GM19452 (cell line): Measurements from ENCODE around the gene SLC7A1.

Experiments used
- ATAC-seq: cut with Tn5 transposase; IDR thresholded peaks from one replicate; pipeline ENCODE4 v1.9.1; 2021; ENCODE audit not compliant: unreplicated experiment

SLC7A1 gene

DNA sequence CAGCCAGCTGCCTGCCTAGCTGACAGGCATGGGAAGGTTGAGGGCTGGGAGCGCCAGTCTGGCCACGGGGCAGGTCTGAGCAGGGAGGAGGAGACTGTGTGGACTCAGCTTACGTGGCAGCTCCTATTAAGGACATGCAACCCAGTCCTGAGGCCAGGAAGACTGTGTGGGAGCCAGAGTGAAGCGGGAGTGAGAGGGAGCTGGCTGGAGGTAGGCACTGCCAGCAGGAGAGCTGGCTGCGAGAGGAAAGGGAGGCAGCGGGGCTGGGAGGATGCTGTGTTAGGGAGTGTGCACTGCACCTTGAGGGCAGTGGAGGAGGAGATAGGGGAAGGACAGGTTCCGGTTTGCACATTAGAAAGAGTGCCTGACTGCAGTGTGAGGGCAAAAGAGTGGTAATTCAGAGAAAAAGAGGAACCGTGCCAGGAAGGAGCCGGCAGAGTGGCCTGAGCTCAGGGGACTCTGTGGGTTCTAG, 99.2 kb downstream of the SLC7A1 start:
- no peak for ATAC-seq

DNA sequence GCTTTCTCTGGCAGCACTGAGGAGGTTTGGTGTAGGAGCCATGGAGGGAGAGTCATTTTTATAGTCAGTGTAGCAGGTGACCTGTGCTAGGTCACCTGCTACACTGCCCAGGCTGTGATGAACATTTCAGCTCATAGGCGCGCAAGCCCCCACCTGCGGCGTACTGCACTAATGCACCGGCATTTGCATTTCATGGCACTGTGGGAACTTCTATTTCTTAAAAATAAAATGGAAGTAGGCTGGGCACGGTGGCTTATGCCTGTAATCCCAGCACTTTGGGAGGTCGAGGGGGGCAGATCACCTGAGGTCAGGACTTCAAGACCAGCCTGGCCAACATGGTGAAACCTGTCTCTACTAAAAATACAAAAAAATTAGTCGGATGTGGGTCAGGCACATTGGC, 101.0 kb downstream of the SLC7A1 start:
- ATAC-seq, result no peak

DNA sequence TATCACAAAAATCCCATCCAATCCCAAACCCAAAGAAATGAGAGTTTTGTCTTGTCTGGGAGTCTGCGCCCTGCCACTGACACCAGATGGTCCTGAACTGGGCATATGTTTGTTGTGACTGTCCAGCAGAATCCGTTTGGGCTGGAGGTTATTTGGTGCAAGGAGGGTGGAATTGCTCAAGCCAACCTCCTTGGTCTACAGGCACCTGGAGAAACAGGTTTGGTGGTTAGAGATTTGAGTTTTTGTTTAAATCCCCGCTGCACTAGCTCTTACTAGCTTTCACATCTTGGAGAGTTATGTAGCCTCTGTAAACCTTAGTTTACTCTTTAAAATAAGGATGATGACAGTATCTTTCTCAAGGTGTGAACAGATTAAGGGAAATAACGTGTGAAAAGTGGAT, 101.7 kb downstream of the SLC7A1 start:
- no peak for ATAC-seq

DNA sequence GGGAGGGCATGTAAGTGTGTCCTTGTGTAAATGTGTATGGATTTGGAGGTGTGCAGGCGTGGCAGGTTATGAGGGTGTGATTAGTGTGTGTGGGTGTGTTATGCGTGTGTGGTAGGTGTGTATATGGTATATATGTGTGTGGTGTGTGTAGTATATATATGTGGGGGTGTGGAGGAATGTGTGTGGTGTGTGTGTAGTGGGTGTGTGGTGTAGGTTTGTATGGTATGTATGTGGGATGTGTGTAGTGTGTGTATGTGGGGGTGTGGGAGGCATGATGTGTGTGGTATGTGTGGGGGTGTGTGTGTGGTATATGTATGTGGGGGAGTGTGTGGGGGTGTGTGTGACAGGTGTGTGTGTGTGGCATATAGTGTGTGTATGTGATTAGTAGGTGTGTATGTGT, 104.2 kb downstream of the SLC7A1 start:
- no peak for ATAC-seq

DNA sequence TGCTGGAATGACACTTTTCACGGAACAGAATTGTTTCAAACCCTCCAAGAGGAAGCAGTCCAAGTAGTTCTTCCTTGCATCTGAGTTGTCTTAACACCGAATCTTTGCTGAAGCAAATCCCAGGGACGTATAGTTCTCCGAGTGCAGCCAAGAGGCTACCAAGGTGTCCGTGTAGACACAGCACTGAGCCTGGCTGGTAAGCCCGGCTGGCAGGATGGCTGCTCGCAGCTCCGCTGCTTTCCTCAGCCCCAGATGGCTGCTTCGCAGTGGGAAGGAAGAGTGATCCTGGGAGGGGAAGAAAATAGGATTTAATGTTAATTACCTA, 105.0 kb downstream of the SLC7A1 start:
- ATAC-seq, result no peak

DNA sequence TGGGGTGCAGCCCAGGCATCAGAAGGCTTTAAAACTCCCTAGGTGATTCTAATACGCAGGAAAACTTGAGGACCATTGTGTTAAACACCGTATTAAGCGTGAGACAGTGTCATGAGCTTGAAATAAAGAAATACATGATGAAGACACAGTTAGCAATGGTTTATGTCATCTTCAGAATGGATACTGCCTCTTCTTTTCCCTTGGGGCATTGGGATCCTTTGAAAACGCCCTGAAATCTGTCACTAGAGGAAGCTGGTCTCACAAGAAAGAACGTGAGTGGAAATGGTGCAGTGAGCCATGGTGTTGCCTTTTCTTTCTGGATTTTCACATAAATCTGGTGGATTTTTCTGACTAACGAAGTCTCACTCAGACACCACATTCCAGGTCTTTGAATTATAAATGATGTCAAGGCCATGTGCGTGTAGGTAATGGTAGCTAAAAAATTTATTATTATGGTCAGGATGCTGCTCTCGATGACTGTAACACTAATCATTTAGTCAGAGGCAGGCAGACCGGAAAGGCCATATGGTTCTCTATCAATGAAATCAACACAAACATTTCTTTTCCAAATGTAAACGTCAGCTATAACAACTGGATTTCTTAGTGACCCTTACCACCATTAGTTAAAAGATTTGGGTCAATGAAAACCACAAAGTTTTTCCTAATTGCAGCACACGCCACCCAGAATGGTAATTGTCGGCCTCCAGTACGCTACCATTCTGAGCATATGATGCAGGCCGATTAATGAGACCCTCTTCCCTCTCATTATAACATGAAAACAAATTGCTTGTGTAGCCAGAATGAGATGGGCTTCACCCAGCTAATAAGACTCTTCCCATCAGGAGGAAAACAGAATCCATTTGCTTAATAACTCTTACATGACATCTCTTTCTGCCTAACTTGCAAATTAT, 105.6 kb downstream of the SLC7A1 start:
- no peak for ATAC-seq

DNA sequence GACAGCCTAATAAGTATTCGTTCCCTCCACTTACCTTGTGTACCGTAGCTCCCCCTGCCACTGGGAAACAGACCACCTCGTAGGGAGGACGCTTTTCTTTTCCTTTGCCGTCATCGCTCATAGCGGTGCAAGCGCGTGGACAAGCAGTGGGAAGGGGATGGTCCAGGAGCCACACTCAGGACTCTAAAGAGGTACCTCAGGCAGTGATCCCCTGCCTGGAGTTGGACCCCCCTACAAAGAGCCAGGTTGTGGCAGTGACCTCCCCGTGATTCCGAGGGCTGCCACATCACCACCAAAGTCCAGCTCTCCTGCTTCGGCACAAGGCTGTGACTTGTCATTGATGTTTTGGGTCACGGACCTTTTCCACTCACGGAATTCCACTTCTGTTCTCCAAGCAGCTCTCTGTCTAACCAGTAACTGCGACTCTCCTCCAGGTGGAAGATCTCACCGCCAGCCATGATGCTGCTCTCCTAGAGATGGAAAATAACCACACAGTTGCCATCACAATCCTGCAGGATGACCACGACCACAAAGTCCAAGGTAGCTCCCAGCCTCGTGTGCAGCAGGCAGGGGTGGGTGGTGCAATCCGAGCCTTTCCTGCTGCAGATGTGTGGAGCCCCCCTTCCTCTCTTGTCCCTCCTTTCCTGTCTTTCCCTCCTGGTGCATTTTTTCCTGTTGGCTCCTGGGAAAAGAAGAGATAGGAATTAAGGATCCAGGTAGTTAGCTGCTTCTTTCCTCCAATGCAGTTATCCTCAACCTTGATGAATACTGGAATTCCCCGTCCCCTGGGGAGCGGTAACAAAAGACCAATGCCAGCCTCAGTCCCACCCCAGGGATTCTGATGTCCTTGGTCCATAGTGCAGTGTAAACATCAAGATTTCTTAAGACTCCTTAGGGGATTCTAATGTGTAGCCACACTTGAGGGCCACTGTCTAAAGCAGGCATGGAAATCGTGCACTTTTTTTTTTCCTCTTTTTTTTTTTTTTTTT, 107.7 kb downstream of the SLC7A1 start:
- no peak for ATAC-seq

DNA sequence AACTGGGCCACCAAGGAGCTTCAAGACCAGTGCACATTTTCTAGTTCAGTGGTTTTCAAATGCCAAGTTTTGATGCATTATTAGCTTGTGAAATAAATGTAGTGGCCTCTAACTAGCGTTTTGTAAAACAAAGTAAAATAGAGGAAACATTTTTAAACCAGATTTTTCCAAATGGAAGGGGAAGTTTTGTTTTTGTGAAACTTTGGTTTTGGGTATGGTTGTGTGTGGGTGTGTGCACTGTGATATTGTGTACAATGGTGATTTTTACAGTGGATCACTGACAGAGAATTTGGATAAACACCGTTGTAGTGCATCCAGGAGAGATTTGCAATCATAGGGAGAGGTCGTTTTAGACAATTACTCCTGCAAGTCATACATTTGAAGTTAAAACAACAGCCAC, 108.9 kb downstream of the SLC7A1 start:
- ATAC-seq, result no peak

DNA sequence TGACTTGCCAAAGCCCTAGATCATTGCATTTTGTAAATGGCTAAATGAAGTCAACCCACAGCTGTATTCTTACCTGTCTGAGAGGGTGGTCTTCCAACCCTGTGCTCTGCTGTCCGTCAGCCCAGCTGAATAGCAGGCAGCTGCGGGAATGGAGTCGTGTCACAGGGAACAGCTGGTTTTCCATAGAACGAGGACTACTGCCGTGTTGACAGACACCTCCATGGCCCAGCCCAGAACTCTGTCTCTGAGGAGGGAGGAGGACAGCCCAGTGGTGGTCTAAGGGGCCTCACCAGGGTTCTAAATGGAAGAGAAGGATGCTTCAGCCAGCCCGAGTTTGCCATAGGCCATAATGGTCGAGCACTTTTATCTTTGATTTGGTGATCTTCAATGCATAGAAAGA, 110.7 kb downstream of the SLC7A1 start:
- no peak for ATAC-seq

DNA sequence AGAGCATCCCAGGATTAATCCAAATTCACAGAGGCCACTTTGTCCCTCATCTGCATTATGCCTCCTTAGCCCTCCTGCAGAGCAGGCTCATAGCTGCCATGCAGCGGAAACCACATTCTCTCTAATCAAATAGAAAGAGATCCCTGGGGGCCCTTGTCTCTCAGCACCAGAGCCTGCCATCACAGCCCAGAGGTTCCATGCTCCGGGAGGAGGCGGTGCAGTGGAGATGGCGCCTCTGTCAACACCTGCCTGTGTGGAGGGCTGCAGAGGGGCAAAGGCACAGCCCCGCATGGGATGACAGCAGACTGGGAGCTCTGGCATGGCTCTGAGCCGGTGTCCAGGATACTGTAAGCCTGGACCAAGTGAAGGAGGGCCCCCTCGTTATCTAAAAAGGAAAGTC, 111.3 kb downstream of the SLC7A1 start:
- no peak for ATAC-seq

DNA sequence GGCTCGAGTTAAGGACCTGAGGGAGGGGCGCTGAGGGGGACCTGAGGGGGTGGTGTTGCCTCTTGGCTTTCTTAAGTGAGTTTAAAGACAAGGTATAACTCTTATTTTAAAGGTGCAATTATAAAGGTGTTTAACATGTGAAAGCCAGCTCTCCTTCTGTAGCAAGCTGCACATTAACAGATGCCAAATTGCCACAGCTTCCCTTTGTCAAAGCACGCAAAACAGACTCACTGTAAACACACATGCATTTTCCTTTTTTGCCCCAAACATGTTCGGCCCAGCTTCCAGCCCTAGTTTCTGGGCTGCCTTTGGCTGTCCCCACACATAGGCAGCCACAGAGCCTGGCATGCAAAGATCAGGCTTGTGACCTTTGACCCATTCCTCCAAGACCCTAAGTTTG, 111.9 kb downstream of the SLC7A1 start:
- ATAC-seq, result no peak

DNA sequence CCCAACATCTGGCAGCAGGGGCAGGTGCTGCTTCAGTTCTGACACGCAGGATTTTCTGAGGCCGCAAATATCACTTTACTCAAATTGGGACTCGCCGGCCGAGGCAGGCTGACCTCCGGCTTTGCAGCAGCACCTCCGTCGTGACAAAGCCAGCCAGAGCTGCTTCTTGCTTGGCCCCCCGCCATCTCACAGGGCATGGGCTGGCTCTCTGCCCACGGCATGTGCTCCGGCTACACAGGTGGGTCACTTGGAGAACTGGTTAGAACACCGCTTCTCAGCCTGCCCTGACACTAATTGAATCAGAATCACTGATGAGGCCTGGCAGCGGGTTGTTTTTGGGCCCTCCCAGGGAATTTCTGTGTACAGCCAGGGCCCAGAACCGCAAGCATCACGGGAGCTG, 112.3 kb downstream of the SLC7A1 start:
- ATAC-seq, result no peak

DNA sequence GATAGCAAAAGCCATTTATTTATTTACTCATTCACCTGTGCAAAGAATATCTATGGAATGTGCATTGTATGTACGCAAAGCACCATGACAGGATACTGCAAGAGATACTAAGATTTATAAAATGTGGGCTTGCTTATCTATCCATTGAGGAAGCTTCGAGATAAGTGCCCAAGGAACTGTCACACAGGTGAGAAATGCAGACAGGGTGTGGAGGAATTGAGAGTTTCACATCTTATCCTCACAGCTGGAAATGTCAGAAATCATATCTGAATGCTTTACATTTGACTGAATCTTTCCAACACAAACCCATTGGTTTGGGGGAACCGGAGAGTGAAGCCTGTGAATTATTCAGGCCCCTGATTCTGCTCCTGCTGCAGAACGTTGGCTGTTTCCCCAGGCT, 113.0 kb downstream of the SLC7A1 start:
- ATAC-seq, result no peak

DNA sequence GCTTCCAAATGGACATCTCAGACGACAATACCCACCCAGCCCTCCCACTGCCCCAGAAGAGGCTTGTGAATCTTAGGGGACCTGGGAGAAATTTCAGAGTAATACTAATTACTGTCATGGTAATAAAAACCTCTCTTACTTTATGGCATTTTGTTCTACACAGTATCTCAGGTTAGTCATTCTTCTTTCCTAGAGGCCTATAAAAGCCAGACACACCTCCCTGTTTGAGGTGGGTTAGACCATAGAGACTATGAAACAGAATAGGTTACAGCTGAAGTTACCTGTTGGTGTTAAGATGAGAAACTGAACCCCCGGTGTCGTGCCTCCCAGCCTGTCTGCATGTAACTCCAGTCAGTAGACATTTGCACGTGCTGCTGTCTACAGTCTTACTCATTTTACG, 113.9 kb downstream of the SLC7A1 start:
- ATAC-seq, result no peak

DNA sequence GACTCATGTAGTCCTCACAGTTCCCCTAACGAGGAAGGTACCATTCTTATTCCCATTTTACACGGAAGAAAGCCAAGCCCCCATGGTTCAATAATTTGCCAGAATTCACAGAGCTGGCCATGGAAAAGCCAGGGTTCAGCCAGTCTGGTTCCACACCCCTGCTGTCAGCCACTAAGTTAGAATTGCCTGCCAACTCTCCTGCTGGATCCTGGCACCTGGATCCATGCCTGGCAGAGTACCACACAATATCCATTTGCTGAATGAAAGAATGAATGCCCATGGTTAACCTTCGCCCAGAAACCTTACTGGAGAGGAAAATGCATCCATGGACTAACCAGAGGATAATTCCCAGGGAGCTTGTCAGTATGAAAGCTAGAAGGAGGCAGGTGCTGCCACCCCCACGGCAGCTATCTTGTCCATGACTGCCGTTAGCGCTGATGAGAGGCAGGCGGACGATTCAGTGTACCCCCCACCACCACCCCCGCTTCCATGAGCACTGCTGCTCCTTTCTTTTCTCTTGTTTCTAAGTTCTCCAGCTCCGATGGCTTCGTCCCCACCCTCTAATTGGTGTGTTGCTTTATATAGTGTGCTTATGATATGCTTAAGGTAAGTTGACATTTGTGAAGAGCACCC, 114.5 kb downstream of the SLC7A1 start:
- ATAC-seq, result no peak

DNA sequence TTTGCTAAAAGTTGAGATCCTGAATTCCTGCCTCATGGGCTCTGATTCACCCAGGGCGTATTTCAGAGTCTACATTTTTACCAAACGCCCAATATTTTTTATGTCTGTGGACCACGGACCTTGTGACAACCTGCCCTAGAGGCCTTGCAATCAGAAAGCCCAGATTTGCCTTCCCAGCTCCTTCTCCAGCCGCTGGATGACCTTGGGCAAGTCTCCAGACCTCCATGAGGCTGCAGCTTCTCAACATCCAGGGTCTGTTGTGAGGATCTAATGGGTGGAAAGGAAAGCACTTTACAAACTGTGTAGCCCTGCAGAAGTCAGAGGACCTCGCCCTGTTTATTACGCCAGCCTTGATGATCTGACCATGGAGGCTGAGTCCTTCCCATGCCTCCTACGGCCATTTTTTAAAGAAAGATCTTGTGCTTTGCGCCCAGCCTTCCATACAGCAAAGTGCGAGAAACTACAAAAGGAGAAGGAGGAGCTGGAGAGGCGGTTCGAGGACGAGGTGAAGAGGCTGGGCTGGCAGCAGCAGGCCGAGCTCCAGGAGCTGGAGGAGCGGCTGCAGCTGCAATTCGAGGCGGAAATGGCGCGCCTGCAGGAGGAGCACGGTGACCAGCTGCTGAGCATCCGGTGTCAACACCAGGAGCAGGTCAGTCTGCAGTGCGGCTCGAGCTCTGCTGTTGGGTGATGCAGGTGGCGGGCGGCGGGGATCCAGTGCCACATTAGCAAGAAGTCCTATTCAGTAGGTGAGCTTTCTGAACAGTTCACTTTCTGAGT, 115.6 kb downstream of the SLC7A1 start:
- no peak for ATAC-seq

DNA sequence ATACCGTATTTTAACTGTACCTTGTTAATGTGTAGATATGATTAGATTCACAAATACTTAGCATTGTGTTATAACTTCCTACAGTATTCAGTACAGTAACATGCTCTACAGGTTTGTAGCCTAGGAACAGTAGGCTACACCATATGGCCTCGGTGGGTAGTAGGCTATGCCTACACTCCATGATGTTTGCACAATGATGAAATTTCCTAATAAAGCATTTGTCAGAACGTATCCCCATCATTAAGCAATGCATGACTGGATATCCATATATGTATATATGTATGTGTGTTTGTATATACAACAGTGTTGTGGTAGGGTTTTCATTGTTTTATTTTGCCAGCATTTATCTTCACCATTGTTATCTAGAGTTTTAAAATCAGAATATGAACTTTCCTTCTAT, 119.4 kb downstream of the SLC7A1 start:
- no peak for ATAC-seq

DNA sequence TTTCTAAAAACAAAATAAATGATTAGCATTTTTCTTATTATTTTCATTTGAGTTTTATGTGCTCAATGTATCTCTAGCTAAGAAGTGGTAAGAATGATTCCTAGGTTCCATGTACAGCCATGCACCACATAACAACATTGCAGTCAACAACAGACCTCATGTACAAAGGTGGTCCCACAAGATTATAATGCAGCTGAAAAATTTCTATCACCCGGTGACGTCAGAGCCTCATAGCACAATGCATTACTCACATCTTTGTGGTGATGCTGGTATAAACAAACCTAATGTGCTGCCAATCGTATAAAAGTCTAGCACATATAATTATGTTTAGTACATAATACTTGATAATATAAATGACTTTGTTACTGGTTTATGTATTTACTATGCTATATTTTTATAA, 120.5 kb downstream of the SLC7A1 start:
- no peak for ATAC-seq

DNA sequence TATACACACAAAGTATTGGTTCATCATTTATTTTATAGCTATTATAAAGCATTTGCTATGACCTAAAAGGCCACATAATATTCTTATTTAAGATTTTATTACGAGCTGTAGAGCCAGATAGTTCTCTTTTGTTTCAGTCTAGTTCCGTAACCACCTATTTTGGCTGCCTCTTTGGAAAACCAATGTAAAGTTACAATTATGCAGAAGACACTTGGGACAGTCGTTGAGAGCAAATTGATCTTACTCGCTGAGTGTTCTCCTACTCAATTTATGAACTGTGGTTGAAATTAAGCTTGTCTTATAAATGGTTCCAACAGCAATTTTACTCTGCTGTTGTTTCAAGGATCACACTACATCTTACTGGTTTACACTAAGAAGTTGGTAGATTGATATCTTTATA, 122.3 kb downstream of the SLC7A1 start:
- ATAC-seq, result no peak

DNA sequence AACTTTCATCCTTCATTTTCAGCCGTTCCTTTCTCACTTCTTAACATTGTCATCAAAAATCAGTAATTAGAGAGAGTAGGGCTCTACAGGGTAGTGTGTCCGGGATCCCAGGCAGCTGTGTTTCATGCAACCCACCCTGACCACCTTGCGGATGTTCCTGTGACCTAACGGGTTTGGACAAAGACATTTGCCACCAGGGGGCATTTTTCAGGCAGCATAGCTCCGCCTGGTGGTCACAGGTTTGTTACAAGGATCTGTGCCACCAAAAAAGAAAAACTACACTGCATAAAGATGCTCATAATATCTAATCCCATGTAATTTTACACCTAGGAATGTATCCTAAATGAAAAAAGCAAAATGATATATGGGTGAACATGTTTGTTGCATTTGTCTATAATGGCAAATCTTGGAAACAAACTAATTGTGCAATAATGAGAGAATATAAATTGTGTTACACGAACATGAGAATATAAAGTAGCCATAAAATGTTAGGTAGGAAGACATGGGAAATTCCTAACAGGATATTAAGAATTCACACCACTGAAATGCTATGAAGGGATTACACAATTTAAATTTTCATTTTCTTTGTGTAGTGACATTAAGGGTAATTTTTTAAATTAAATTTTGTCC, 123.0 kb downstream of the SLC7A1 start:
- no peak for ATAC-seq
